Suprapubic skin (tissue), 4 donors: Measurements from ENCODE around the gene ARHGAP20.

Source experiments
- POLR2A ChIP-seq, 2 donors: fragments of 450-650 bp; IDR thresholded peaks; one replicate each; pipeline ENCODE4 v1.6.1; 2017; ENCODE audit warnings: antibody characterized with exemption in 2 of 2, mild to moderate bottlenecking in 2 of 2, moderate library complexity in 2 of 2
- POLR2AphosphoS5 ChIP-seq, 3 donors: sonication (generic); formaldehyde crosslinking; IDR thresholded peaks; one replicate each; pipeline ENCODE4 v1.6.1; 2017; ENCODE audit warnings: antibody characterized with exemption in 3 of 3
- TF ChIP-seq, protein P1 (sequence below), 2 donors: fragments of 200-600 bp in 1 of 2; fragments of 450-650 bp in 1 of 2; sonication (generic) in 1 of 2; IDR thresholded peaks; one replicate each; pipeline ENCODE4 v1.5.1; 2016 to 2019; ENCODE audit warnings: antibody characterized with exemption in 2 of 2, mild to moderate bottlenecking in 1 of 2, moderate library complexity in 1 of 2

DNA sequence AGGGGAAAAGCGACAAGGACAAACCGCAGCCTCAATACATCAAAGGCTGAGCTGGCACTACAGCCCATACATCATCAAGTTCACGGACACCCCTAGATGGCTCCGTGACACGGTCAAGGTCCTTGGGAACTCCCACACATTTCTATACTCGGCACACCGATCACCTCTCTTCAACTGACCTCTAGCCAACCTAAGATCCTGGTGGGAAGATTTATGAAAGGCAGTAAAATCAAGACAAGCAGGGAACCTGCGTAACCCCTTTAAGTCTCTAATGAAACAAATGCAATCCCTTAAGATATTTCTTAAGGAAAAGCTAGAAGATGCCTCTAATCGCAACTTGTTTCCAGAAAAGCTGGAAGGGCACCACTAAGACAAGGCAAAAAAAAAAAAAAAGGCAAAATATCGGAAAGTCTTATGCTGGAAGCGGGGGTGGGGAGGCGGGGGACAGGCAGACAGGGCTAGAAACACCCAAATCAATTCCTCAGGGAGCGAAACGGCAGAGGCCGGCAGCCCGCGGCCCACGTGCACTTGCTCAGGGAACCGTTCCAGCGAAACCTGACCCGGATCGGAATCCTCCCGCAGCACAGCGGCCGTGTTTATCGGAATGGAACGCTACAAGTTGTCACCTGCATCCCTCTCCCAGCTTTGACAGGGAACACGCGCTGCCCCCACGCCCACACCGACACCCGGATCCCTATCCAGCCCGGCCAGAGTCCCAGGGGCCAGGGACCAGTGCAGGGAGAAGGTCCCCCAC is 1.4 kb downstream of the ARHGAP20 start:
- TF ChIP-seq, protein P1, sequence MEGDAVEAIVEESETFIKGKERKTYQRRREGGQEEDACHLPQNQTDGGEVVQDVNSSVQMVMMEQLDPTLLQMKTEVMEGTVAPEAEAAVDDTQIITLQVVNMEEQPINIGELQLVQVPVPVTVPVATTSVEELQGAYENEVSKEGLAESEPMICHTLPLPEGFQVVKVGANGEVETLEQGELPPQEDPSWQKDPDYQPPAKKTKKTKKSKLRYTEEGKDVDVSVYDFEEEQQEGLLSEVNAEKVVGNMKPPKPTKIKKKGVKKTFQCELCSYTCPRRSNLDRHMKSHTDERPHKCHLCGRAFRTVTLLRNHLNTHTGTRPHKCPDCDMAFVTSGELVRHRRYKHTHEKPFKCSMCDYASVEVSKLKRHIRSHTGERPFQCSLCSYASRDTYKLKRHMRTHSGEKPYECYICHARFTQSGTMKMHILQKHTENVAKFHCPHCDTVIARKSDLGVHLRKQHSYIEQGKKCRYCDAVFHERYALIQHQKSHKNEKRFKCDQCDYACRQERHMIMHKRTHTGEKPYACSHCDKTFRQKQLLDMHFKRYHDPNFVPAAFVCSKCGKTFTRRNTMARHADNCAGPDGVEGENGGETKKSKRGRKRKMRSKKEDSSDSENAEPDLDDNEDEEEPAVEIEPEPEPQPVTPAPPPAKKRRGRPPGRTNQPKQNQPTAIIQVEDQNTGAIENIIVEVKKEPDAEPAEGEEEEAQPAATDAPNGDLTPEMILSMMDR (IDR thresholded peaks at IDR 0.05) = no peak
- TF ChIP-seq POLR2AphosphoS5 (IDR thresholded peaks at IDR 0.05) (no peak), POLR2A (IDR thresholded peaks at IDR 0.05) (no peak)
